Caco-2 (cell line): ENCODE results near the gene DLST. TPM values are rescaled to one million over a fixed set of nuclear protein-coding genes. Genes with fewer than 3 reads are reported as not detected.

Source experiments
- BruUV-seq: library from RNA; stranded (reverse); fragments of 400-500 nt; replicated peaks from 2 replicates; lab custom pipeline; 2021; lab: Mats Ljungman, UMichigan
- CTCF ChIA-PET: fragments of 300-600 bp; sonication (Branson Sonifier 250); formaldehyde crosslinking; loops from one replicate; lab custom pipeline; 2022; ENCODE audit warnings: antibody characterized with exemption; lab: Charles Lee
- POLR2A ChIA-PET: fragments of 300-600 bp; sonication (Branson Sonifier 250); formaldehyde crosslinking; loops from one replicate; lab custom pipeline; 2022; ENCODE audit warnings: antibody characterized with exemption; lab: Charles Lee
- DNase-seq, 2 experiments: peaks; one replicate each; pipeline versions ENCODE4 v3.0.0 to v3.0.0-alpha.2; 2020 to 2022
- H3K27me3 ChIP-seq: replicated peaks from 2 replicates; pipeline ENCODE4 v1.6.0; 2011; ENCODE audit warnings: low read length; ENCODE audit not compliant: control insufficient read depth, insufficient read depth
- H3K36me3 ChIP-seq: 2 replicates; pipeline ENCODE4 v1.5.1; 2011; ENCODE audit warnings: low read length; ENCODE audit not compliant: control insufficient read depth, insufficient read depth
- H3K4me1 ChIP-seq: fragments of 250-450 bp; sonication (Bioruptor Pico); 2 replicates; pipeline ENCODE4 v1.5.1; 2020; ENCODE audit warnings: mild to moderate bottlenecking
- H3K4me3 ChIP-seq: 2 replicates; pipeline ENCODE4 v1.5.1; 2011; ENCODE audit warnings: low read depth, mild to moderate bottlenecking, control low read depth, low read length
- H3K9me3 ChIP-seq: fragments of 250-450 bp; sonication (Bioruptor Pico); 2 replicates; pipeline ENCODE4 v1.5.1; 2020; ENCODE audit warnings: mild to moderate bottlenecking, moderate library complexity
- H3K27ac Mint-ChIP-seq: one replicate; pipeline ENCODE4 v1.8.0; 2022; ENCODE audit warnings: mixed read lengths; ENCODE audit not compliant: unreplicated experiment
- H3K27me3 Mint-ChIP-seq: one replicate; pipeline ENCODE4 v1.8.0; 2022; ENCODE audit warnings: mixed read lengths; ENCODE audit not compliant: insufficient read depth, unreplicated experiment
- H3K36me3 Mint-ChIP-seq: one replicate; pipeline ENCODE4 v1.8.0; 2022; ENCODE audit warnings: mild to moderate bottlenecking, mixed read lengths; ENCODE audit not compliant: insufficient read depth, unreplicated experiment
- H3K4me1 Mint-ChIP-seq: one replicate; pipeline ENCODE4 v1.8.0; 2022; ENCODE audit warnings: low read depth, mixed read lengths; ENCODE audit not compliant: unreplicated experiment
- H3K4me3 Mint-ChIP-seq: one replicate; pipeline ENCODE4 v1.8.0; 2022; ENCODE audit warnings: mild to moderate bottlenecking, moderate library complexity, mixed read lengths; ENCODE audit not compliant: unreplicated experiment
- H3K9me3 Mint-ChIP-seq: one replicate; pipeline ENCODE4 v1.8.0; 2022; ENCODE audit warnings: mixed read lengths; ENCODE audit not compliant: unreplicated experiment
- CTCF ChIP-seq, 2 experiments: fragments of 200-600 bp in 1 of 2; IDR thresholded peaks; 1 replicate in 1 of 2; 2 replicates in 1 of 2; pipeline versions ENCODE4 v1.5.1 to v1.8.0; 2011 to 2022; ENCODE audit warnings: antibody characterized with exemption in 1 of 2, control low read depth in 1 of 2, inconsistent platforms in 1 of 2, low read depth in 1 of 2, low read length in 1 of 2, mild to moderate bottlenecking in 1 of 2, moderate library complexity in 1 of 2; ENCODE audit not compliant: insufficient read depth in 1 of 2, severe bottlenecking in 1 of 2, unreplicated experiment in 1 of 2
- intact Hi-C: fragments of 100-400 bp; cut with micrococcal nuclease; formaldehyde crosslinking; loops from one replicate; pipeline ENCODE4 v1.10.0; 2022; ENCODE audit not compliant: unreplicated experiment
- total RNA-seq: library from RNA; stranded (reverse); gene quantifications from 2 replicates; pipeline ENCODE4 v1.2.3, GENCODE V29; 2022

DLST gene
- total RNA-seq, 1 experiment from 2014 or later: 88.1 TPM

GRCh38 chr14:74888164-74889158 lies 6.7 kb downstream of the DLST start:
- H3K36me3 ChIP-seq: no peaks in the 10 kb centered on the region; the same call in 1 of the 2 replicates
- H3K27me3 Mint-ChIP-seq: no peaks in the 10 kb centered on the region
- POLR2A ChIA-PET: interaction anchor here (0.8 kb wide), 1 partner anchor 9 kb away, joined by 4 read pairs; no protein-coding TSS in a partner anchor
- no peaks in the 10 kb centered on the region for H3K9me3 Mint-ChIP-seq
- H3K9me3 ChIP-seq: no peaks in the 10 kb centered on the region
- peak overlapping the region; percentile 36 for H3K4me3 Mint-ChIP-seq
- TF ChIP-seq CTCF (IDR thresholded peaks at IDR 0.05; ENCODE audit: insufficient read depth in 1 of 2, low read depth in 1 of 2, low read length in 1 of 2, severe bottlenecking in 1 of 2, unreplicated experiment in 1 of 2): no peak
- H3K36me3 Mint-ChIP-seq: peaks cover 71% of the 10 kb centered on the region
- no peak overlapping the region for H3K4me3 ChIP-seq
- H3K27ac Mint-ChIP-seq: peak overlapping the region; percentile 49
- DNase-seq: peak; percentile 61 to 70
- peaks cover 35% of the 10 kb centered on the region for H3K4me1 Mint-ChIP-seq
- intact Hi-C loops: loop anchor here (1.0 kb wide), 1 partner anchor 9 kb away; no protein-coding TSS in a partner anchor
- BruUV-seq: no TSS peak
- H3K4me1 ChIP-seq: peaks cover 17% of the 10 kb centered on the region
- CTCF ChIA-PET: interaction anchor here (0.7 to 1.6 kb wide), 3 partner anchors 9 to 28 kb away, joined by 4 to 5 read pairs (median 5); no protein-coding TSS in a partner anchor
- H3K27me3 ChIP-seq: no peaks in the 10 kb centered on the region

DNA sequence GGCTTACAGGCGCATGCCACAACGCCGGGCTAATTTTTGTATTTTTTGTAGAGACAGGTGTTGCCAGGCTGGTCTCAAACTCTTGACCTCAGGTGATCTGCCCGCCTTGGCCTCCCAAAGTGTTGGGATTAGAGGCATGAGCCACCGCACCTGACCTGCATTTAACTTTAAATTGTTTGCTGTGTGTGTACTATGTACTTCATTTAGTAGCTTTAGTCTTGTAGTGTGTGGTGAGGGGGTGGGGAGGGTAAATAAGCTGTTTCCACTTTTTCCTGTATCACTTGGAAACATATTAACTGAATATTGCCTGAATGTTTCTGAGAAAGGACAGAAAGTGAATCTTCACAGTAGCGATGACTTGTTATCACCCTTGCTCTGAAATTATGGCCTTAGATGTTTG lies 8.5 kb downstream of the DLST start:
- peaks cover 74% of the 10 kb centered on the region for H3K36me3 Mint-ChIP-seq
- no peaks in the 10 kb centered on the region for H3K9me3 Mint-ChIP-seq
- no peak for DNase-seq
- intact Hi-C loops: no loop called here
- no peak overlapping the region for H3K4me3 Mint-ChIP-seq
- BruUV-seq: no TSS peak
- Histone ChIP-seq H3K4me1 (peaks cover 17% of the 10 kb centered on the region), H3K9me3 (no peaks in the 10 kb centered on the region), H3K27me3 (no peaks in the 10 kb centered on the region), H3K4me3 (no peak overlapping the region), H3K36me3 (no peaks in the 10 kb centered on the region; the same call in 1 of the 2 replicates)
- ChIA-PET POLR2A (no interaction called here), CTCF (interaction anchor here (0.7 kb wide), 1 partner anchor 11 kb away, joined by 3 read pairs; no protein-coding TSS in a partner anchor)
- H3K4me1 Mint-ChIP-seq: peaks cover 22% of the 10 kb centered on the region
- no peak overlapping the region for H3K27ac Mint-ChIP-seq
- no peak for TF ChIP-seq CTCF (IDR thresholded peaks at IDR 0.05; ENCODE audit: insufficient read depth in 1 of 2, low read depth in 1 of 2, low read length in 1 of 2, severe bottlenecking in 1 of 2, unreplicated experiment in 1 of 2)
- H3K27me3 Mint-ChIP-seq: no peaks in the 10 kb centered on the region

DNA sequence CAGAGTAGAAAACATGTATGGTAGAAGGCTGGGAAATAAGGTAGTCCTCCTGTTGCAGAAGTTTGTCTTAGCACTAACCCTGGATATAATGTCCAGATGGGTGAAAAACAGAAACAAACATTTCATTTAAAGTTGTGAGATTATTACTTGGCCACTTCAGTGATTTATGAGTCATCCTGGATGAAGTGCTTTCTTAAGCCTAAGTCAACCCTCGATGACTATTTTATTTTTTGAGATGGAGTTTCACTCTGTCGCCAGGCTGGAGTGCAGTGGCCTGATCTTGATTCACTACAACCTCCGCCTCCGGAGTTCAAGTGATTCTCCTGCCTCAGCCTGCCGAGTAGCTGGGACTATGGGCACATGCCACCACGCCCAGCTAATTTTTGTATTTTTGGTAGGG lies 10.2 kb downstream of the DLST start:
- DNase-seq: no peak
- H3K36me3 ChIP-seq: no peaks in the 10 kb centered on the region
- no TSS peak for BruUV-seq
- H3K36me3 Mint-ChIP-seq: peaks cover 81% of the 10 kb centered on the region
- no peaks in the 10 kb centered on the region for H3K27me3 Mint-ChIP-seq
- intact Hi-C loops: no loop called here
- H3K9me3 ChIP-seq: no peaks in the 10 kb centered on the region
- H3K9me3 Mint-ChIP-seq: no peaks in the 10 kb centered on the region
- TF ChIP-seq CTCF (IDR thresholded peaks at IDR 0.05; ENCODE audit: insufficient read depth in 1 of 2, low read depth in 1 of 2, low read length in 1 of 2, severe bottlenecking in 1 of 2, unreplicated experiment in 1 of 2): no peak
- H3K4me1 ChIP-seq: peaks cover 17% of the 10 kb centered on the region
- ChIA-PET CTCF (no interaction called here), POLR2A (no interaction called here)
- no peak overlapping the region for H3K4me3 Mint-ChIP-seq
- H3K27ac Mint-ChIP-seq: no peak overlapping the region
- H3K4me3 ChIP-seq: no peak overlapping the region
- H3K27me3 ChIP-seq: no peaks in the 10 kb centered on the region
- peaks cover 16% of the 10 kb centered on the region for H3K4me1 Mint-ChIP-seq
